GM23248 (cell line): ENCODE data around the gene CDH6.

Source experiments
- EZH2 ChIP-seq: fragments of 200-600 bp; sonication (generic); IDR thresholded peaks from 2 replicates; pipeline ENCODE4 v1.6.1; 2018; ENCODE audit warnings: antibody characterized with exemption, mild to moderate bottlenecking; ENCODE audit not compliant: insufficient read depth, poor library complexity, severe bottlenecking
- EZH2phosphoT487 ChIP-seq: fragments of 200-600 bp; sonication (generic); IDR thresholded peaks from 2 replicates; pipeline ENCODE4 v1.6.1; 2018; ENCODE audit warnings: antibody characterized with exemption, moderate library complexity, mild to moderate bottlenecking, low read depth; ENCODE audit not compliant: insufficient read depth

DNA sequence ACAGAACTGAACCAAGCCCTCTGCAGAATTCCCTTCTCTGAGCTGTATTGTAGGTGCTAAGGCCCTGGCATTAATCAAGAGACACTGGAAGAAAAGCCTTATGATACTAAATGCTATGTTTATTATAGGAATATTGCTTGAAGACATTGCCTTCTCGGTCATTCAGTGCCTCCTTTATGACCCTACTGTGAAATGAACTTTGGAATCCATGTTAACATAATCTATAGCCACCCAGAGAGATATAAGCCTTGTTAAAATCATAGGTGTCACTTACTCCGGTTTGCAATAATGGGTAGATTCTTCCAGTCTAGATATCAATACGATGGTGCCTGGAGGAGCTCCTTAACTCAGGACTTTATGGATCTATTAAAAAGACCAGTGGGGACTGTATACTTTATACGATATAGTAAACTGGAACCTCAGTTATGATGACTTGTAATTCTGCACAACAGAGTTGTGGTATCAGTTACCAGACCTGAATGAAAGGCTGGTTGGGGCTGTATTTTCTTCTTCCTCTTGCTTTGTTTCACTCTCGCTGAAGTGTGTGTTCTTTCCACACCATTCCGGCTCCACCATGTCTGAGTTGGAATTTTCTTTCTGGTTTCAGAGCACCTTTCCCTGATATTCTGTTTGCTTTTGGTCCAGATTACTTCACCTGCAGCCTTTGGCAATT lies 183.9 kb downstream of the CDH6 start:
- TF ChIP-seq EZH2 (no peak), EZH2phosphoT487 (no peak)
